ENCODE results near the gene NDUFV1.
A peak's percentile ranks its signal among the peaks of the same experiment; 100 is the strongest.
"Not testable (repeated sequence)": the region's sequence is repeated elsewhere in the genome, so short reads cannot be mapped to it uniquely, and the experiment has no call there.

NDUFV1 gene

GRCh38 chr11:67626970-67627369, 20.2 kb downstream of the NDUFV1 start:
- no peak for DNase-seq (ENCODE audit: low spot score)

GRCh38 chr11:67627441-67627811, 20.7 kb downstream of the NDUFV1 start:
- DNase-seq (ENCODE audit: low spot score), result no peak

GRCh38 chr11:67627812-67628624, 21.3 kb downstream of the NDUFV1 start:
- no peak for DNase-seq (ENCODE audit: low spot score)

GRCh38 chr11:67628710-67629385, 22.1 kb downstream of the NDUFV1 start:
- DNase-seq (ENCODE audit: low spot score), result no peak

- DNase-seq (ENCODE audit: low spot score), result peak; percentile 75
These were observed 22.9 kb downstream of the NDUFV1 start, which contains the start of gene NUDT8 for GRCh38 chr11:67629386-67630227. TSS of gene NUDT8 (minus strand) at chr11:67629937. CDS start at chr11:67629911, 26 bp downstream.

GRCh38 chr11:67630228-67630942, 23.6 kb downstream of the NDUFV1 start:
- peak; percentile 93 for DNase-seq (ENCODE audit: low spot score)

- no peak for DNase-seq (ENCODE audit: low spot score)
These were observed 24.2 kb downstream of the NDUFV1 start for GRCh38 chr11:67630943-67631331.

- no peak for DNase-seq (ENCODE audit: low spot score)
These were observed 24.7 kb downstream of the NDUFV1 start for GRCh38 chr11:67631411-67631810.

GRCh38 chr11:67631853-67632174, 25.1 kb downstream of the NDUFV1 start:
- no peak for DNase-seq (ENCODE audit: low spot score)

- no peak for DNase-seq (ENCODE audit: low spot score)
These were observed 25.6 kb downstream of the NDUFV1 start for GRCh38 chr11:67632175-67632981.

GRCh38 chr11:67632982-67633755, 26.4 kb downstream of the NDUFV1 start:
- no peak for DNase-seq (ENCODE audit: low spot score)

- no peak for DNase-seq (ENCODE audit: low spot score)
These were observed 27.1 kb downstream of the NDUFV1 start for GRCh38 chr11:67633758-67634365.

- no peak for DNase-seq (ENCODE audit: low spot score)
These were observed 27.9 kb downstream of the NDUFV1 start for GRCh38 chr11:67634366-67635230.

- no peak for DNase-seq (ENCODE audit: low spot score)
These were observed 28.4 kb downstream of the NDUFV1 start for GRCh38 chr11:67635231-67635521.

GRCh38 chr11:67636962-67637361, 30.2 kb downstream of the NDUFV1 start:
- DNase-seq (ENCODE audit: low spot score), result no peak

GRCh38 chr11:67637441-67637840, 30.7 kb downstream of the NDUFV1 start:
- not testable (repeated sequence) for DNase-seq (ENCODE audit: low spot score)

GRCh38 chr11:67638535-67639437, 32.0 kb downstream of the NDUFV1 start:
- DNase-seq (ENCODE audit: low spot score), result no peak

- no peak for DNase-seq (ENCODE audit: low spot score)
These were observed 32.7 kb downstream of the NDUFV1 start, which contains the start of gene TBX10 for GRCh38 chr11:67639438-67639859. TSS of gene TBX10 (minus strand) at chr11:67639763. CDS start at chr11:67639472, 291 bp downstream.
